Measurements from ENCODE around the gene RPS14. TPM values are rescaled to one million over a fixed set of nuclear protein-coding genes. Genes with fewer than 3 reads are reported as not detected.

The RPS14 gene
- total RNA-seq, 1 donor from 2014 or later = 3,639 TPM

- Mint-ChIP-seq H3K36me3 (peaks cover 26% of the 10 kb centered on the region), H3K27me3 (ENCODE audit: insufficient read depth, low read depth) (no peaks in the 10 kb centered on the region), H3K27ac (no peak overlapping the region), H3K9me3 (no peaks in the 10 kb centered on the region), H3K4me1 (peaks cover 7% of the 10 kb centered on the region), H3K4me3 (no peak overlapping the region)
- no peak for TF ChIP-seq CTCF (IDR thresholded peaks at IDR 0.05)
- no peak for TF ChIP-seq EZH2phosphoT487 (IDR thresholded peaks at IDR 0.05)
- no peak for TF ChIP-seq EZH2 (IDR thresholded peaks at IDR 0.05)
- DNase-seq (ENCODE audit: low spot score) = no peak
- H3K36me3 ChIP-seq = peaks cover 4% of the 10 kb centered on the region
- no peaks in the 10 kb centered on the region for H3F3A ChIP-seq (ENCODE audit: low read depth)
- H3K27me3 ChIP-seq = no peaks in the 10 kb centered on the region
- H3K79me2 ChIP-seq (ENCODE audit: low read depth) = no peaks in the 10 kb centered on the region
- H3K4me2 ChIP-seq = no peak overlapping the region
- no peaks in the 10 kb centered on the region for H3K4me1 ChIP-seq
- no peak overlapping the region for H3K4me3 ChIP-seq
- H2AFZ ChIP-seq (replicated peaks) = no peak overlapping the region
- no peak overlapping the region for H3K27ac ChIP-seq
- H3K9ac ChIP-seq = no peak overlapping the region
- H3K9me3 ChIP-seq (ENCODE audit: low read depth) = no peaks in the 10 kb centered on the region
- no peaks in the 10 kb centered on the region for H4K20me1 ChIP-seq (ENCODE audit: low read depth)
These were observed 56.9 kb downstream of the RPS14 start for GRCh38 chr5:150392680-150393079.

Other genes with a start within 250 kb of the RPS14 start
- gene CAMK2A, start 160.0 kb downstream of the RPS14 start, total RNA-seq (ENCODE audit: low replicate concordance) = 0.09 and 0.28 TPM in 2 replicates
- gene ARSI, start 146.8 kb downstream of the RPS14 start, total RNA-seq (ENCODE audit: low replicate concordance) = 4.2 and 13.1 TPM in 2 replicates
- gene TCOF1, start 92.0 kb downstream of the RPS14 start, total RNA-seq (ENCODE audit: low replicate concordance) = 37.9 and 79.8 TPM in 2 replicates
- gene CD74, start 36.8 kb downstream of the RPS14 start, total RNA-seq (ENCODE audit: low replicate concordance) = 9.8 and 25.6 TPM in 2 replicates
- gene NDST1, start 58.4 kb upstream of the RPS14 start, total RNA-seq (ENCODE audit: low replicate concordance) = 22.9 and 45.6 TPM in 2 replicates
- 0.41 and 1.3 TPM in 2 replicates for gene SYNPO, start 190.9 kb upstream of the RPS14 start, total RNA-seq (ENCODE audit: low replicate concordance)
- gene MYOZ3, start 211.5 kb upstream of the RPS14 start, total RNA-seq (ENCODE audit: low replicate concordance) = 0.43 and 0.90 TPM in 2 replicates